HG02840 (cell line): ENCODE data around the gene ASB5.
"Not testable (repeated sequence)": the region's sequence is repeated elsewhere in the genome, so short reads cannot be mapped to it uniquely, and the experiment has no call there.

ENCODE experiments used
- ATAC-seq: cut with Tn5 transposase; IDR thresholded peaks from one replicate; pipeline ENCODE4 v1.9.1; 2021; ENCODE audit warnings: mild to moderate bottlenecking, moderate library complexity, moderate number of reproducible peaks; ENCODE audit not compliant: unreplicated experiment, low FRiP score

Gene ASB5

GRCh38 chr4:176279560-176279959, 10.5 kb upstream of the ASB5 start:
- not testable (repeated sequence) for ATAC-seq

GRCh38 chr4:176277162-176277904, 8.3 kb upstream of the ASB5 start:
- ATAC-seq = no peak

DNA sequence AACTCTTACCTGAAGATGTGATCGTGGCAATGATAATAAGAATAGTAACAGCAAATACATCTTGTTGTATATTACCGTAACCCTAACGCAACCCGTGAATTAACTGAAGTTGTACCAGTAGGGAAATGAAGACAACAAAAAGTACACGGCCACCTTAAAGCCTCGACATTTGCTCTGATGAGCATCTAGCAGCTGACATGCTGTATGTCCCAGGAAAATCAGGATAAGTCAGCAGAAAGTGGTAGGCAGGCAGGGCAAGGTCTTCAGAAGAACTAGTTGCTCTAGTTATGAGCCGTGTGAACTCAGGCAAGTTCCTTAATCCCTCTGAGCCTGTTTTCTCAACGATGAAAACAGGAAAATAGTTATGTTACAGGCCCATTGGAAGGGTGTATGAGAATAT, 7.7 kb upstream of the ASB5 start:
- ATAC-seq = no peak

DNA sequence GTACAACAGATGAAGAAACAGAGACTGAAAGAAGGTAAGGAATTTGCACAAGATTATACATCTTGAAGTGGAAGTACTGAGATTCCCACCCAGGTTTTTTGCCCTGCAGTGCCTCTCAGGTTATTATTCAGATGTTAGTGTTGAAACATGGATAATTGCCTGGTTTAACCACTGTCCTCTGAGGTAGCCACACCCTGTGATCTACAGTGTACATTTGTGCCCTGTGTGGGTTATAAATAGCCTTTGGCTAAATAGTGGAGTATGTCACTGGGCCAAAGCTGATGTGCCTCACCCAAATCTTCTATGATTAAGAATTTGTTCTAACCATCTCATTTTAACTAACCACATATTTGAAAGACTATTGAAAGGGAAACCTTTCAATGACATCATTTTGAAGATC, 5.4 kb upstream of the ASB5 start:
- ATAC-seq = no peak

GRCh38 chr4:176273736-176274135, 4.7 kb upstream of the ASB5 start:
- no peak for ATAC-seq

DNA sequence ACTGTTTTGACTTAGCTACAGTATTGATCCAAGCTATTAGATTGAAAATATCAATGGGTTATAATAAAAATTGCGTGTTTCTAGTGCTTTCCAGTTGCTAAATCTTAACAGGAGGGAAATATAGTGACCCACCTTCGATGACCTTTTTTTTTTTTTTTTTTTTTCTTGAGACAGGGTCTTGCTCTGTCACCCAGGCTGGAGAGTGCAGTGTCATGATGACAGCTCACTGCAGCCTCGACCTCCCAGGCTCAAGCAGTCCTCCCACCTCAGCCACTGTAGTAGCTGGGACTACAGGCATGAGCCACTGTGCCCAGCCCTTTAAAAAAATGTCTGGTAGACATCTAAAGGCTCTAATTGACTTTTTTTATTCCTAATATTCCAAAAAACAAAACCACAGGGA, 3.8 kb upstream of the ASB5 start:
- no peak for ATAC-seq

DNA sequence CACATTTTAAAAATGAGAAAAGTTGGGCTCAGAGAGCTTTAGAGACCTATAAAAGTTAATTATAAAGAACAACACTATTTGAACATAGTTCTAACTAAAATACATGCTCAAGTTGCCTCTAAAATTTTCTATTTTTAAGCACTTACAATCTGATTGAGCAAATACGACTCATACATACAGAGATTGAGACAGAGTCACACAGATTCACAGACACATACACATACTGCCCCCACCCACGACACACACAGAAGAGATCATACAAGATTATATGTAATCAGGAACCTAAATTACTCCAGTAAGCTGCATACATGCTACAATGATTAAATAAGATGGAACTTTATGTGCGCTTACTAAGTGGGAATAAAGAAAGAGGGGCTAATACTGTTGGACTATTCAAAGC, 2.7 kb upstream of the ASB5 start:
- no peak for ATAC-seq

DNA sequence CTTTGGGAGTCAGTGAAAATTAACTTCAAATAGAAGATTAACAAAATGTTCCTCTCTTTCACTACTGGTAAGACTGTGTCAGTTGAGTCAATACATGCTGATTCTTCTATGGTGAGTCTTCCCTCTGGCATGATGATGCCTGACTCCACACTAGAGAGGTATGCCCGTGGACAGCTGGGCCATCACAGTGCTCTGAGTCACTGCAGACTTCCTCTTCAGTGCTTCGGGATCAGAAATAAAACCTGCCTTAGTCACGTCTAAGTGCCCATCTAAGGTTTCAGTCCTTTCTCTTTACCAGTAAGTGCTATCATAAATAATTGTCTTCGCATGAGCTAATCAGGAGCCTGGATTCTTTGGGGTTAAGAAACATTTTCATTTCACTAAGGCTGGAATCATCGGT, 1.6 kb upstream of the ASB5 start:
- ATAC-seq = no peak

DNA sequence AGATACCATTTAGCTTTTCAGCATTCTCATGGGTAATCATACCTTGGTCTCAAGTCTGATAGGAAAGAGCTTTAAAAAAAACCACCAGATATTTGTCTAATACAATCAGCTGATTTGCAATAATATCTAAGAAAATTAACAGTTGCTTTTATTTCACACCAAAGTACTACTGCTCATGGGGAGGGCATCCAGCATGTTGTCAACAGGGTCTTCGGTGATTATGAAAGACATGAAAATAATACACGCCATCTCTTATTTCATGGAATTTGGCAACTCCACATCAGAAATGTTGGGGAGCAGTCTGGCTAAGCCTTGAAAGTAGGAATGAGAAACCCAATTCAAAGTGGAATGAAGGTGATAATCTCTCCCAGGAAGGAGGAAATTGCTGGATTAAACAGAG, 3.0 kb downstream of the ASB5 start:
- no peak for ATAC-seq

GRCh38 chr4:176262243-176262642, 6.8 kb downstream of the ASB5 start:
- no peak for ATAC-seq

GRCh38 chr4:176261481-176261880, 7.5 kb downstream of the ASB5 start:
- ATAC-seq = no peak

DNA sequence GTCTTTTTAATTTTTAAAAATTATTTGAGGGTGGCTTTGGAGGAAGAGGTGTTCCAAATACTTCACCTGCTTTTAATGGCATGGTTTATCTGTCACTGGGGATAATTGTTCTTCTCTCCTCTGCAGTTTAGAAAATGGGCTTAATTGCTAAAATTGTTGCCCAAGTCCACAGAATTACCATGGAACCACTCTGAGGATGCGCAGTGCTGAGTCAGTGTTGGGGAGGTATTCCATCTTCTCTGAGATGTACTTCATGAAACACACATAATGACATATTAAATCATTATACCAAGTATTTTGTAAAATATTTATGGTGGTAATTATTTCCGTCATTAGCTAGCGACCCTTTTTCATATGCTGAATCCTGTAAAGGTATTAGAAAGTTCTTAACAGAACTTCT, 8.0 kb downstream of the ASB5 start:
- ATAC-seq = no peak

DNA sequence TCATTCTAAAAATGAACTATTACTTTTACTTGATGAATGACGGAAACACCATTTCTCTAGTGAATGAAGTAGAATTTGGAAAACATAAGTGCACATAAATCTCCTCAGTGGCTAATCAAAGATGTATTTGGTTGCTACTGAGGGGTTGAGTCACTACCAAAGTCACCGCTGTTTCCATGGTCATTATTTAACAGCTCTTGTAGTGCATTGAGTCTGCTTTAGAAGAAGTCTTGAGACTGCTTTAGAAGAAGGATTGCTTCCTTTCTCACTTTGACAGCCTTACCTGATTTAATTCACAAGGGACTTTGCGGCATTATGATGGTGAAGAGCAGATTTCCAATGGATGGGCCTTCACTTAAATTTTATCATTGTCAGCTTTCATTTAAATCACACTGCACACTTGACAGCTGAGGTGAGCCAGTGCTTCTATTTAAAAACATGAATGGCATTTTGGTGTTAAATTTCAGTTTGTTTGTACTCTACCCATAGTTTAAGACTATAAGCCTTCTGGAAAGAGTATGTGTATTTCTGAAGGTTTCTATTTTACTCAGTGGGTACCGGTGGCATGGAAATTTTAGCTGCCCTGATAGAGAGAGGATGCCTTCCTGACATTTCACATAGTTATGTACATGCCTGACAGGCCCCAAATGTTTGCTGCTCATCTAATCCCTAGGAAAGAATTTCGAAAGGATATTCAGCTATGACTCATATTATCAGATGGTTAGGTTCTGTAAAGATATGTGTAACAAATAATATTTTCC, 9.5 kb downstream of the ASB5 start:
- ATAC-seq = no peak

- no peak for ATAC-seq
These were observed 10.9 kb downstream of the ASB5 start for GRCh38 chr4:176258135-176258534.

GRCh38 chr4:176256921-176257320, 12.1 kb downstream of the ASB5 start:
- no peak for ATAC-seq

DNA sequence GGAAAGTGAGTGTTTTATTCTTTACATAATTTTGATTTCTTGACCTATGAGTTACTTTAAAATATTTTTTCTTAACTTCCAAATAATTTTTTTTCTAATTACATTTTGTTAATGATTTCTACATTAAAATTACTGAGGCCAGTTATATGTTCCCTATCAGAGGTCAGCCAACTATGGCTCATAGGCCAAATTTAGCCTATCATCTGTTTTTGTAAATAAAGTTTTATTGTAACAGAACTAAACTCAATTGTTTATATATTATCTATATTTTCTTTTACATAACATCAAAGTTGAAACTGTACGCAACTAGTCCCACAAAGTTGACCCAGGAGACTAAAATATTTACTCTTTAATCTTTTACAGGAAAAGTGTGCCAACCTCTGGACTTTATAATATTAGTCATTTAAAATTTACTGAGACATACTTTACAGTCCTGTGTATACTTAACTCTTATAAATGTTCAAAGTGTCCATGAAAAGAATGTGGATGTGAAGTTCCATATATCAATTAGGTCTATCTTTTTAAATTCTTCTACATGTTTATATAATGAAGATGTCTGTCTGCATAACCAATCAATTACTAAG, 26.2 kb downstream of the ASB5 start:
- ATAC-seq = no peak

DNA sequence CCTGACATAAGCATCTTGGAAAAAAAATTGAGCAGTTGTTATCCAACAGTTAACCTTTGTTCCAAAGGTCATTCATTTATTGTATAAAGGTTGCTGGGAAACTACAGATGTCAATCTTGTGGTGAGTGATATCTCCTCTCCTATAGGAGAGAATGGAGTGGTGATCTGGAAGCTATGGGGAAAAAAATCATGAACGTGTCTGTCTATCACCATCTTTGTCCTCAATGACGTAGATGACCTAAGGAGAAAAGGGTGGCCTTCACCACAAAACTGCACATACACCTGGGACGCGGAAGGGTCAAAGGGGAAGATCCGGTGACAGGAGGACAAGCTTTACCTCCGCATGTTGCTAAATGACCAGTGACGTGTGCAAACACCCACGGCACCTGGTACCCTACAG, 27.3 kb downstream of the ASB5 start:
- ATAC-seq = no peak

DNA sequence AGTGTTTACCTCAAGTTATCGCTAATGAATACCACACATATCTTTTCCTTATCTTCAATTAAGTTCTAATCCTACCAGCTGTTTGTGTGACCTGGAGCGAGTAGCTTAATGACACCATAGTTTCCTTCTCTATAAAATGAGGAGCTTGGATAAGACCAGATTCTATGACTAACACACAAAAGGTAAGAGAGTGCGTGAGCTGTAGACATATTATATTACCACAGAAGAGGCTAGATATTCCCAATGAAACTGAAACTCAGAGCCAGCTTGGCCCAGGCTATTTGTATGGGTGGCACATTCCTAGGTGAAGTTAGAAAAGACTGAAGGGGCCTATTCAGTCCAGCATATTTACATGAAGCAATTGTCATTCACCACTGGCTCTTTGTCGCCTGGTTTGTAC, 30.2 kb downstream of the ASB5 start:
- no peak for ATAC-seq

DNA sequence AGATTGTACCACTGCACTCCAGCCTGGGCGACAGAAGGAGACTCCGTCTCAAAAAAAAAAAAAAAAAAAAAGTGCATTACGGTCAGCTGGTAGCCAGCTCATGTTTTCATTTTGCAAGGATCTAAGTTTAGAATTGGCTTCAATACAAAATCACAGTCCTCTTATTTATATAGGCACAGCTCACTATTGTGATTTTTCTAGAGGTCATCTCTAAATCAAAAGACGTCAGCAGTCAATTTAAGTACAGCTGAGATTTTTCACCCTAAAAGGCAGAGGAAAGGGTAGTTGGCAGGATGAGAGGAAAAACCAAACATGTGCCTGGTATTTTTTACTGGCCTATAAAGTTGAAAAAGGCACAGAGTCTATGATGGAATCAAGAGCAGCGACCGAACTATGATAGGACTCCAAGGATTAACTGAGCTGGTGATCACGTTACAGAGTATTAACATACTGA, 30.8 kb downstream of the ASB5 start:
- no peak for ATAC-seq

DNA sequence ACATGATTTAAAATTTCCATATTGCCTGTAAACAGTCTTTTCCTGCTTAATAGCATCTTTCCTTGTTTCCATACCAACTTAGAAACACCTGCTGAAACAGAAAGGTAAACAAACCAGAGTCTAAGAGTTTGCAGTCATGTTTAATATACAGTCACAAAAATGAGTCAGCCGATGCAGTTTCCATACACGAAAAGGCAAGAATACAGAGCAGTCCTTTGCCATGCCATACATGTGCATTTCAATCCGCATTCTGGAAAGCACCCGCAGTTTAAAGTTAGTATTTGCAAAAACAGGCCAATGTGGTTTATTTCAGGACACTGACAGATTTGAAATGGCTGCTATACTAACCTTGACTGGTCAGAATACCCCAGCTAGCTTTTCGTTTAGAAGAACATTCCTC, 32.1 kb downstream of the ASB5 start:
- ATAC-seq = no peak

DNA sequence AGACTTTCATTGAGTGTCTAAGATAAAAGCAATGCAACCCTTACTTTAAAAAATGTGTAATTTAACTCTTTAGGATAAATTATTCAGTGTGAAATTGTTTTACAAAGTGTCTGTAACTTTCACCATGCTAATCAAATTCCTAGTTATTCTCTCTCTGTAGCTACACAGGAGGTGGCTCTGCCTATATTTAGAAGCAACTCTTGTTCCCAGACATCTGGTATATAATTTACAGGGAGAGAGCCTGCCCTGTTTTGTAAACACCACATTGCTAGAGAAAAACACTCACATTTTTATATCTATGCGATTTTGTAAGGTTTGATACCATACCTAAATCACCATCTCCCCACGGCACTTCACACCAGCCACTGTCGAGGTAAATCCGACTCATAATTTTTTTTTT, 38.2 kb downstream of the ASB5 start:
- no peak for ATAC-seq

GRCh38 chr4:176229645-176230044, 39.4 kb downstream of the ASB5 start:
- no peak for ATAC-seq
